Suppressor macrophage (primary cell): Measurements from ENCODE around the gene HYCC2.
"Not testable (repeated sequence)": the region's sequence is repeated elsewhere in the genome, so short reads cannot be mapped to it uniquely, and the experiment has no call there.

Experiments
- DNase-seq, 4 experiments: peaks; one replicate each; pipeline ENCODE4 v3.0.0-alpha.2; 2020 to 2022
- total RNA-seq, 17 experiments: gene quantifications; one replicate each; lab custom pipeline; 2026; ENCODE audit warnings: mixed read lengths in 6 of 17, inconsistent platforms in 3 of 17; lab: John Stamatoyannopoulos, UW

HYCC2 gene
- 27.7 to 80.0 (median 40.2) reads per million in 17 experiments for total RNA-seq

DNA sequence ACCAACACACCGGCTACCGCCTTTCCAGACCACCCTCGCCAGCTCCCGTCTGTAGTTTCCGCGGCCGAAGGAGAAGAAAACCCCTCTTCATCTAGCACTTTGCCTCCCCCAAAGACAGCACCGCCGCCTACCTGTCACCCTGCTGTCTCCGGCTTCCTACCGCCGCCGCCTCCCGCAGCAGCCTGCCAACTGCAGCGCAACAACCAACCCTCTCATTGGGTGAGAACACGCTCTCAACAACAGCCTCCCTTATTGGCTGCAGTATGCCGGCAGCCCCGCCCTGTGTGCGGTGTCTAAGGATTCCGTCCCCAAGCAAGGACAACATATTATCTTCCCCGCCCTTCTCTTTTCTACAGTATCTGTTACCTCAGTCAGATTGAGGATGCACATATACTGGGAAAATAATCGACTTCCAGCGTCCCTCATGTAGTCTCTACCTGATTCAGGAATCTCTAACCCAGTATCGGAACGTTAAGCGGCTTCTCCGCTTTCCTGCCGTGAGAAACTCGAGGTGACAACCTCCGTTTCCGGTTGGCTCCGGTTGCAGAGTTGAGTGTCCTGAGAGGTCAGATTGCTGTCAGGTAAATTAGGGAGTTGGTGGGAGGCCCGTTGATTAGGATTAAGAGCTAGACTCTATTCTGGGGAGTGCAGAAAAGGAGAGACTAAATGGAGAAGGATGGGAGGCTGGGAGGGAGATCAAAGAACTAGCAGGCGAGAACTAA, at the start of gene HYCC2, which contains the start of gene NDUFB3:
Gene HYCC2, minus strand, starts transcription at position 193 of the 722 bp plus-strand sequence. CDS start 47,662 bp downstream, outside the sequence.
Gene NDUFB3, plus strand, starts transcription at position 523 of the 722 bp plus-strand sequence. CDS start 6,882 bp downstream, outside the sequence.
- DNase-seq, result peak; percentile 95 to 96 (median 96)

DNA sequence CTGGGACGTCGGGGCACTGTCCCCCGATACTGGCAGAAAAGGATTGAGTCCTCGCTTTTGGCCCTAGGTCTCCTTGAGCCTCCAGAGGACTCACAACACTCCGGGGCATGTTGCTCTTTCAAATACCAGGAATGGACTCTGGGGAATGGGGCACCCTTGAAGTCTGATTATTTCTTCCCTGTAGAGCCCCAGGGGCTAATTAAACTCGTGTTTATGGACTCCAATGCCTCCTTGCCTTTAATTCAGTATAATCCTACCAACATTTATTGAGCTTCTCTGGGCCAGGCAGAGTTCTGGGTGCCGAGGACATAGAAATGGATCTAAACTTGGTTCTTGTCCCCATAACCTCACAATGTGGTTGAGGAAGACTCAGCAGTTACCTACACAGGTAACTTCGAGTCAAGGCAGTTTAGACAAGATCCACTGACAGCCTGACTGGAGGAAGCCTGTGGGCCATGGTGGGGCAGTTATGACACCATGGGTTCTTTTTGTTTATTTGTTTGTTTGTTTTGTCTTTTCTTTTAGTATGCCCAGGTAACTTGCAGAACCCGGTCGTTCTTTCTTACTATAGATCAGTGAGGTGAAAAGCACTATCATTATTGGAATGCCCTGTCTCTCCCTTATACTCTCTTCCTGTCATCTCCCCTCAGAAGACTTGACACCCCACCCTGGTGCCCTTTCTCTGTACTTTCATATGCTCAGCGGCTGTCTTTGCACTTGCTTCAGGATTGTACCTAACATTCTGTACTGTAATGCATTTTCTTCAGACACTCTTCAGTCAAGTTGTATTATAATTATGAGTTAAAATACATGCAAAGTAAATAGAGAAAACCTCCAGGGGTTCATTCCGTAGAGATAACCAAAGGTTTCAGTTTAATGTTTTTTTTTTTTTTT, 47.7 kb upstream of the HYCC2 start:
- DNase-seq, result peak; percentile 40 to 63 (median 57)

DNA sequence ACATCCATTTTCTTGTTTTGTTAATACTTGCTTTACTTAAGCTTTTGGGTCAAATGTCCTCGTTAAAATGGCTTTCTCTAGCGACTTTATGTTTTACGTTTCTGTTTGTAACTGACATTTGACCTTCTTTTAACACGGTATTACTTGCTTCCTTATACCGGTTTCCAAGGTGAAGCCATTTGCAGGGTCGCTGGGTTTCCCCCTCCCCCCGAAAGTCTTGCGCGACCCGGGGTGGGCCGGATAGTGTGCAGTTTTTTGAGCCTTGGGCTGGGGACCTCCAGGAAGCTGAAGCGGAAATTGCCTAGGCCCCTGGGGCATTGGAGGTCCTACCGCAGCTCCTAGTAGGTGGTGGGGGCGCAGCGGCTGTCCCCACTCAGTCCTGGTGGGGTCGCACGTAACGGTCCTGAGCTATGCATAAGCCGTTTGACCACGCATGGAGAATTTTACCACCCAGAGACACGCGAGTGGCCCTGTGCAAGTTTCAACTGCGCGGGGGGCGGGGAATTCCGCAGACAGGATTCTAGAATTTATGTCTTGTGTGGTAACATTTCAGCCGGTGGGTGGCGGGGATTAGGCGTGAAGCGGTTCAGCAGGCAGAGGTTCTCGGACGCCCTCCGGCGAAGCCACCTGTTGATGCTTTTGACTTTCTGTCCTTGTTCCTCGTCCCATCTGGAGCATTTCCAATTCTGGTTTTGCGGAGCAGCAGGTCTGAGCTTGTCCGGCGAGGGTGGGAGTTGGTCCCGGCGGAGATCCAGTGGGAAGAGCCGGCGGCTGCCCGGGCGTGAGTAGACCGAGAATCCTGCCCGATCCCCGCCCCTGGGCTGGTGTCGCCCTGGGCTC, 46.9 kb upstream of the HYCC2 start:
- peak; percentile 89 to 92 (median 90) for DNase-seq

DNA sequence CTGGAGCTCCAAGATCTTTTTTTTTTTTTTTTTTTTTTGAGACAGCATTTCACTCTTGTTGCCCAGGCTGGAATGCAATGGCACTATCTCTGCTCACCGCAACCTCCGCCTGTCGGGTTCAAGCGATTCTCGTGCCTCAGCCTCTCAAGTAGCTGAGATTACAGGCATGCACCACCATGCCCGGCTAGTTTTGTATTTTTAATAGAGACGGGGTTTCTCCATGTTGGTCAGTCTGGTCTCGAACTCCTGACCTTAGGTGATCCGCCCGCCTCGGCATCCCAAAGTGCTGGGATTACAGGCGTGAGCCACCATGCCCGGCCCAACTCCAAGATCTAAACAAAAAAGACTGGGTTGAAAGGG, 46.2 kb upstream of the HYCC2 start:
- not testable (repeated sequence) for DNase-seq

DNA sequence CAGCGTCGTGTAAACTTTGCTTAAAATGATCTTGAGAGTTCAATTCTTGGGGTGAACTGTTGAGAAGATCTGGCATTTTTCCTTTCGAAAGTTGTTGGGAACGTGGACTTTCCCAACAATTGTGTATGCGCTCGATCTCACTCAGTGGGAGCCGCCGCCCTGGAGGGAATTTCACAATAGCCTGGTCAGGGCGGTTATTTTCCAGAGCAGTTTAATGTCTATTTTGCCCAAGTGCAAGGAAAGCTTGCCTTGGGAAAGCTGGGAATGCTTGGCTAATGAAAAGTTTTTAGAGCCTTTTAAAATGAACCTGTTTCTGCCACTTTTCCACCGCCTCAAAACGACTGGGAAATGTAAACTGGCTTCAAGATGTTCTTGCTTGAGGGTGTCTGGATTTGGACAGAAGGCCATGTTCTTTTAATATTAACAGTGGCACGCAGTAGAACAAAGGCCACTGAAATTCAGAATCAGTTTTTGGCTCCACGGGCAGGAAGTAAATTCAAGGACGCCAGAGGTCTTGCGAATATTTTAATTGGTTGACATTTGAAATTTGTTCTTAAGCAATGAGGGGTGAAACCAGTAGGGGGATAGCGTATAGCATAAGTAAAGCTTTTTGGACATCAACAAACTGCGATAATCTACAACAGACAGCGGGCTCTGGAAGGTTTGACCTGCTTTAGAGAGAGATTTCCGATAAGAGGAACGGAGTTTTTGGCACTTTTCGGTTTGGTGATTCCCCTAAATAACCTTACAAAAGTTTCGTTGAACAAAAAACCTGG, 45.7 kb upstream of the HYCC2 start:
- DNase-seq, result peak; percentile 63 to 90 (median 82)

DNA sequence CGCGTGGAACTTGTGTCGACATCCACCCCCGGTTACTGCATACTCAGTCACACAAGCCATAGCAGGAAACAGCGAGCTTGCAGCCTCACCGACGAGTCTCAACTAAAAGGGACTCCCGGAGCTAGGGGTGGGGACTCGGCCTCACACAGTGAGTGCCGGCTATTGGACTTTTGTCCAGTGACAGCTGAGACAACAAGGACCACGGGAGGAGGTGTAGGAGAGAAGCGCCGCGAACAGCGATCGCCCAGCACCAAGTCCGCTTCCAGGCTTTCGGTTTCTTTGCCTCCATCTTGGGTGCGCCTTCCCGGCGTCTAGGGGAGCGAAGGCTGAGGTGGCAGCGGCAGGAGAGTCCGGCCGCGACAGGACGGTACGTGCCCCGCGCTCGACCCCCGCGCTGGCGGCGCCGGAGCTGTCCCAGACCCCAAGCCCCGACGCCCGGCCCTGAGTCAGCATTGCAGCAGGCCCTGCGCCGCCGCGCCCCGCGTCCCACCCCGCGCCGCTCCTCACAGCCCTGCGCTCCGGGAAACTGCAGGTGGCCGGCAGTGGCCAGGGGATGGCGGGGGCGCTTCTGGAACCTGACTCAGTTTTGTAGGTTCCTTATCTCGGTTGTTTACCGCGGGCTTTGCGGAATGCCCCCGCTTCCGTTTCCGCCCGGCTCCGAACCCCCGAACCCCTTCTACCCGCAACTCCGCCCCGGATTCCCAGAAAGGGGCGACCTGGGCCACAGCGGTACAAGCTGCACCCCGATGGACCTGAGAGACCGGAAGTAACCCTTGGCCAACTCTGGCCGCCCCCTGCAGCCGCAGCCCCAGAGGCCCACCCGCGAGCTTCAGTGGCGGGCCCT, 44.9 kb upstream of the HYCC2 start, which contains the start of gene CFLAR:
Gene CFLAR, plus strand, starts transcription at position 50 of the 844 bp plus-strand sequence. CDS start 13,702 bp downstream, outside the sequence.
- DNase-seq, result peak; percentile 79 to 91 (median 86)

DNA sequence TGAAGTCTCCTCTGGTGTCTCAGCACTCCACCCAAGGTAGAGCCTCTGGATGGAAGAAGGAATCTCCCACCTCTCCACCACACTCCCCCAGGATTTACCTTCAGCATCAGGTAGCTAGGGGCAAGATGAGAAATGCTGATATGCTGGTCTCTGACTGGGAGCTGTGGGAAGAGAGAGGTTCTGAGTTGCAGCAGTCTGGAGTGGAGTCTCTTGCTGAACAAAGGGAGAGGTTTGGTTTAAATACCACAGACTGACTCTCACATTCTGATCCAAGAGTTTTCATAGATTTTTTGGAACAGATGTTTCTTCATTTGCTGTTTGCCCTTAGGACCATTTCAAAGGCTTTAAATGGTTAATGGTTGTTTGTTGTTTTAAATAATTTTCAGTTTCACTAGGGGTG, 43.4 kb upstream of the HYCC2 start:
- DNase-seq, result no peak

DNA sequence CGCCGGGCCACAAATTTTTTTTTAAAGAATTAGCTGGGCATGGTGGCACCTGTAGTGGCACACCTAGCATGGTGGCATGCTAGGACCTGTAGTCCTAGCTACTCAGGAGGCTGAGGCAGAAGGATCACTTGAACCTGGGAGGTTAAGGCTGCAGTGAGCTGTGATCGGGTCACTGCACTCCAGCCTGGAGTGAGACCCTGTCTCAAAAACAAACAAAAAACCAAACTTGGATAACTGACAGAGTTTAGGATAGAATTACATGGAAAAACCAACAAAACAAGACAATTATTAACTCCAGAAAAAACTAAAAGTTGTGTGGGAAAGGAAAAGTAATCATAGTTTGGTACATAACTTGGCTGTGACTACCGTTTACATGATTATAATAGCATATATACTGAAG, 42.9 kb upstream of the HYCC2 start:
- DNase-seq, result no peak

DNA sequence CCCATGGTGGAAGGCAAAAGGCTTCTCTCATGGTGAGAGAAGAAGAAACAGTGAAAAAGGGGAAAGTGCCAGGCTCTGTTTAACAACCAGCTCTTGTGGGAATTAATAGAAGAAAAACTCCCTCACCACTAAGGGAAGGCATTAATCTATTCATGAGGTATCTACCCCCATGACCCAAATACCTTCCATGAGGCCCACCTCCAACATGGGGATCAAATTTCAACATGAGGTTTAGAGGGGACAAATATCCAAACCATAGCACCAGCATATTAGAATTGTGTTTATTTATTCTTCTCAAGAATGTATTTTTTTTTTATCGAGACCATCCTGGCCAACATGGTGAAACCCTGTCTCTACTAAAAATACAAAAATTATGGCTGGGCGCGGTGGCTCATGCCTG, 39.6 kb upstream of the HYCC2 start:
- no peak for DNase-seq

DNA sequence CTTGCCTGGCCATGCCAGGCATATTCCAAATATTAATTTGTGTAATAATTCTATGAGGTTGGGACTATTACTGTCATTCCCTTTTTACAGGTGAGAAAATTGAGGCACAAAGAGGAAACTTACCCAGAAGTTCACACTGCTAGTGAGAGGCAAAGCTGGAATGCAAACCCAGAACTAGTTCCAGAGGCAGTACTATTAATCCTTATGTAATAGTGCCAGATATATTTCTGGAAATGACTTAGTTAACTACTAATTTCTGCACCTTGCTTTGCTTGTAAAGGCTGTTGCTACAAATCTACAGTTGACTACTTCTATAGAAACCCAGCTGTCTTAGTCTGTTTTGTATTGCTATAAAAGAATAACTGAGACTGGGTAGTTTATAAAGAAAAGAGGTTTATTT, 39.1 kb upstream of the HYCC2 start:
- DNase-seq, result no peak

DNA sequence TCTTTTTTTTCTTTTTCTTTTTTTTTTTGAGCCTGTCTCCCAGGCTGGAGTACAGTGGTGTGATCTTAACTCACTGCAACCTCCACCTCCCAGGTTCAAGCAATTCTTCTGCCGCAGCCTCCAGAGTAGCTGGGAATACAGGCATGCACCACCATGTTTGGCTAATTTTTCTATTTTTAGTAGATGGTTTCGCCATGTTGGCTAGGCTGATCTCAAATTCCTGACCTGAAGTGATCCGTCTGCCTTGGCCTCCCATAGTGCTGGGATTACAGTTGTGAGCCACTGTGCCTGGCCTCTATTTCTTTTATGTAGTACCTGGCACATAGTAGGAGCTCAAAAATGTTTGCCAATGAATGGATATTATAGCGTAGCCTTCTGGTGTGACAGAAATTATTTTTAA, 37.7 kb upstream of the HYCC2 start:
- DNase-seq, result no peak

DNA sequence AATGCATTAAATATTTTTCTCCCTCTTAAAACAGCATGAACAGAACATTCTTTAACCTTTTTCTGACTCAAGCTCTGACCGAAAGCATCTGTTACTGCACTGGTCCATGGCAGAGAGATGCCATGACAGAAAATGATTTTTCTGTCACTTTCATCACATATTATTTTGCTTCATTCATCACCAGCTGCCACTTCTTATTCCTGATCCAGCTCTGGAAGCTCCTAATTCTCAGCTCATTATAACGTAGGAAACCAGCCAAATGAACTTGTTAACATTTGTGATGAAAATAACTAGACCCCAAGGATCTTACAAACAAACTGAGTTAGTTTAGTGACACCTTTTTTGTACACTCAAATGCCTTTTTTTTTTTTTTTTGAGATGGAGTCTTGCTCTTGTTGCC, 36.9 kb upstream of the HYCC2 start:
- no peak for DNase-seq

DNA sequence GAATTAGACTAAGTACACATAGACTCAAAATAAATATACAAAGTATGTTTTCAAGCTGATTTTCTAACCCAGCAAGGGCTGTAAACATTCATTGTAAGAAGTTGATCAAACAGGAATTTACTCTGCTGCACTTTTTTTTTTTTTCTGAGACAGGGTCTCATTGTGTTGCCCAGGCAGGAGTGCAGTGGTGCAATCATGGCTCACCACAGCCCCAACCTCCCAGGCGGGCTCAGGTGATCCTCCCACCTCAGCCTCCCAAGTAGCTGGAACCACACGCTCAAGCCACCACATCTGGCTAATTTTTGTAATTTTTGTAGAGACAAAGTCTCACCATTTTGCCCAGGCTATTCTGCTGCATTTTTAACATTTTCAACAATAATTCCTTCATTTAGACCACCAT, 36.2 kb upstream of the HYCC2 start:
- no peak for DNase-seq

DNA sequence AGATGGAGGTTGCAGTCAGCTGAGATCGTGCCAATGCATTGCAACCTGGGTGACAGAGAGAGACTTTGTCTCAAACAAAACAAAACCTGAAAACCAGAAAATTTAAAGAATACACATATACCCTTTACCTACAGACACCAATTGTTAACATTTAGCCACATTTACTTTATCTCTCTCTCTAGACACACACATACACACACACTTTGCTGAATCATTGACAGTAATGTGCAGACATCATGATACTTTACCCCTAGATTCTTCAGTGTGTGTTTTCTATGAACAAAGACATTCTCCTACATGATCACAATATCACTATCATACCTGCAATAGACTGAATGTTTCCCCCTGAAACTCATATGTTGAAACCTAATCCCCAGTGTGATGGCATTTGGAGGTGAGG, 34.3 kb upstream of the HYCC2 start:
- DNase-seq, result no peak

DNA sequence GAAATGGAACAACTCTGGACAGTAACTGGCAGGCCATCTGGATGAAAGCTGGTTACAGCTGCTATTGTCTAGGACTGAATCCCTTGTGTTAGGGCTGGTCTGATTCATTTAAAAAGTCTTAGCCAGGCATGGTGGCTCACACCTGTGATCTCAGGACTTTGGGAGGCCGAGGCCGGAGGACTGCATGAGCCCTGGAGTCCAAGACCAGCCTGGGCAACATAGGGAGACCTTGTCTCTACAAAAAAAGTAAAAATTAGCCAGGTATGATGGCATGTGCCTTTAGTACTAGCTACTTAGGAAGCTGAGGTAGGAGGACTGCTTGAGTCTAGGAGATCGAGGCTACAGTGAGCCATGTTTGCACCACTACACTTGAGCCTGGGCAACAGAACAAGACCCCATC, 29.0 kb upstream of the HYCC2 start:
- no peak for DNase-seq

DNA sequence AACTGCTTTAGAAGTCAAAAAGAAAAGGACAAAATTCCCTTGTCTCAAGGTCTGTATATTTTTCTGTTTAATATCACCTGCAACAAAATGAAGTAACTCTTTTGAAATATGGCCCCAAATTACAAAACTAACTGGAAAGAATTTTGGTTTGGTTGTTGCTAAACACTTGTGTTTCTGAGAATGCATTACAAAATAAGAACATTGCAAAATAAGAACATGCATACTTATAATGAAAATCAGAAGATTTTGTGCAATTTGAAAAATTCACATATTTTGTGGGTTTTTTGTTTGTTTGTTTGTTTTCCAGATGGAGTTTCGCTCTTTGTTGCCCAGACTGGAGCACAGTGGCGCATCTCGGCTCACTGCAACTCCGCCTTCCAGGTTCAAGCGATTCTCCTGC, 22.1 kb upstream of the HYCC2 start:
- DNase-seq, result peak in 2 of 4 experiments; percentile 62 to 63

DNA sequence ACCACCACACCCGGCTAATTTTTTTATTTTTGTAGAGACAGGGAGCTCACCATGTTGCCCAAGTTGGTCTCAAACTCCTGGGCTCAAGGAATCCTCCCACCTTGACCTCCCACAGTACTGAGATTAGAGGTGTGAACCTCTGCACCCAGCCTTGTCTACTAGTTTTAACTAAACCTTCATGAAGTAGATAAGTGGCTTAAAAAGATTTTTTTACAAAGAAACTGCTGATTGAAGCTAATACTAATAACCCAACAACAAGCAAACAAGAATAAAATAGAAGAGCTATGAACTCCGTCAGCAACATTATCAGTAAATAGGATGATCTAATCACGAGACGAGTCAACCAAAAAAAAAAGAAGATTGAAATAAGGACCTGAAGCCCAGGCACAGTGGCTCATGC, 19.1 kb upstream of the HYCC2 start:
- no peak for DNase-seq

DNA sequence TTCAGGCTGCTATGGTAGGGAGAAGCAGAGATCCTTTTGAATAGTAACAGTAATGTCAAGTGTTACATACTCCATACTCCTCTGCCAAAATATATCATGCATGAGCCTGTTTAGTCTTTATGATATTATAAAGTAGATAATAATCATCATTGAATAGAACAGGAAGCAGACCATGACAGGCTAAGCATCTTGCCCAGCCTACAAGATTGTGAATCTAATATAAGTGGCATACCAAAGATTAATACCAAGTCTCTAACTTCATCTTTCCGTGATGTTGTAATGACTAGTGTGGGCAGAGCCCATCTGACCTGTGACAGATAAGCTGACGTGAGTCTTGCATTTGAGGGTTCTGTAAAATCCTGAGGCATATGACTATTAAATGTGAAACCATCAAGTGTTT, 13.4 kb upstream of the HYCC2 start:
- DNase-seq, result peak; percentile 55 to 80 (median 68)

DNA sequence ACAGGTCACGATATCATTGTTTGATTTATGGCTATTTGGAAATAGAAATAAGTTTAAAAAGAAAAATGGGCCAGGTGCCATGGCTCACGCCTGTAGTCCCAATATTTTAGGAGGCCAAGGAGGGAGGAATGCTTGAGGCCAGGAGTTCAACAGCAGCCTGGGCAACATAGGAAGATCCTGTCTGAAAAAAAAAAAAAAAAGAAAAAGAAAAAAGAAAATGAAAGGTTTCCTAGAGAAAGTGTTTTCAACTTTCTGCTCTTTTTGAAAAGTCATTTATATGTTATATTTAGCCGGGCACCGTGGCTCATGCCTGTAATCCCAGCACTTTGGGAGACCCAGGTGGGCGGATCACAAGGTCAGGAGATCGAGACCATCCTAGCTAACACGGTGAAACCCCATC, 3.5 kb upstream of the HYCC2 start:
- DNase-seq, result no peak

DNA sequence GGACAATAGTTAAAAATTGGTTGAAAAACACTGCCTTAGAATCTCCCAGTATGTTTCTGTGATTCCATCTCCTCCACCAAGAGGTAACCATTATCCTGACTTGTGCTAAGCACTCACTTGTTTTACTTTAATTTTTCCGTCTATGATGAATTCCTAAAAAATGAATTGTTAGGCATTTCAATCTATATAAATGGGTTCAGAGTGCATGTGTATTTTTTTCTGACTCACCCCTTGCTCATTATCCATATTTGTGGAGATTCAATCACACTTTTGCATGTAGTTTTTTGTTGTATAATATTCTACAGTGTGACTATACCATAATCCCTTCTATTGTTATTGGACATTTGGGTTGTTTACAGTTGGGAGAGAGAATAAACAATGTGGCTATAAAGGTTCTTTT, 1.6 kb upstream of the HYCC2 start:
- DNase-seq, result no peak

DNA sequence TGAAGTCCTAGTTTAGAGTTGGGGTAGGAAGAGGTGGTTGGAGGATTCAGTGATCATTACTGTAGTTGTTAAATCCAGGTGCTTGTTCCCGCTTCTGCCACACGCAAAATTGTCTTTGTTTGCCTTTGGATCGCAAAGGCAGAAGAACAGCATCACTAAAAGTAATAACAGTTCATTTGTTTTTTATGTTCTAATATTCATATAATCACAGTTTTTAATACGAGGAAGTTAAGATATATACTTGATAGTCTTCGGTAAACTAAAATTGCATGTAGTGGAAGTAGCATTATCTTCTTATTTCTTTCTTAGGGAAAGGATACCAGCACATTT, 695 bp upstream of the HYCC2 start:
- no peak for DNase-seq
